Uterus (tissue), 2 donors: ENCODE data around the gene UPF3B.

Experiments used
- POLR2A ChIP-seq, 2 donors: fragments of 450-650 bp; IDR thresholded peaks; one replicate each; pipeline ENCODE4 v1.6.1; 2016; ENCODE audit warnings: antibody characterized with exemption in 2 of 2, mild to moderate bottlenecking in 1 of 2, moderate library complexity in 1 of 2
- TF ChIP-seq, protein P1 (sequence below), 4 experiments: fragments of 200-600 bp in 2 of 4; fragments of 450-650 bp in 2 of 4; sonication (generic) in 2 of 4; IDR thresholded peaks; one replicate each; pipeline ENCODE4 v1.5.1; 2016 to 2019; ENCODE audit warnings: antibody characterized with exemption in 4 of 4, mild to moderate bottlenecking in 2 of 4, moderate library complexity in 1 of 4

DNA sequence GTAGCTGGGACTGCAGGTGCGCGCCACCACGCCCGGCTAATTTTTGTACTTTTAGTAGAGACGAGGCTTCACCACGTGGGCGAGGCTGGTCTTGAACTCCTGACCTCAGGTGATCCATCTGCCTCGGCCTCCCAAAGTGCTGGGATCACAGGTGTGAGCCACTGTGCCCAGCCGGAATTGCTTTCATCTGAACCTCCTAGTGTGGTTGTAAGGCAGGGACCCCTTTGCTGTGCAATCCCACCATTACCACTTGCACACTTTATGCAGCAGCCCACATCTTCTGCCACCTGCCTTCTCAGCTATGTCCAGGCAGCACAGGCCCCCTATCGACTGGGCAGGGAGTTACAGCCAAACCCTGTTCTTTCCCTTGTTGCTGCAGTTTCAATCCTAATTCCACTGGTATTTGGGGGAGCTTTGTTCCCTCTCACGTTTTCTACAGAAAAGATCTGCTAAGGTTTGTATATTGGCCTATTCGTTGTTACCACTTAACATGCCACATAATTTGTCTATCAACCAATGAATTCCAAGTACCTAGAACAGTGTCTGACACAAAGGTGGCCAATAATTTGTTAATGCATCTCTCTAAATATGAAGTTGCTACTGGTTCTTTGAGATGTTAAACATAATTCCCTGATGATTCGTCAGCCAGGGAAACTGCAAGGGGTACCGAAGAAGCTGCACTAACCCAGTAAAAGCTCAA lies 67.9 kb downstream of the UPF3B start:
- TF ChIP-seq, protein P1, sequence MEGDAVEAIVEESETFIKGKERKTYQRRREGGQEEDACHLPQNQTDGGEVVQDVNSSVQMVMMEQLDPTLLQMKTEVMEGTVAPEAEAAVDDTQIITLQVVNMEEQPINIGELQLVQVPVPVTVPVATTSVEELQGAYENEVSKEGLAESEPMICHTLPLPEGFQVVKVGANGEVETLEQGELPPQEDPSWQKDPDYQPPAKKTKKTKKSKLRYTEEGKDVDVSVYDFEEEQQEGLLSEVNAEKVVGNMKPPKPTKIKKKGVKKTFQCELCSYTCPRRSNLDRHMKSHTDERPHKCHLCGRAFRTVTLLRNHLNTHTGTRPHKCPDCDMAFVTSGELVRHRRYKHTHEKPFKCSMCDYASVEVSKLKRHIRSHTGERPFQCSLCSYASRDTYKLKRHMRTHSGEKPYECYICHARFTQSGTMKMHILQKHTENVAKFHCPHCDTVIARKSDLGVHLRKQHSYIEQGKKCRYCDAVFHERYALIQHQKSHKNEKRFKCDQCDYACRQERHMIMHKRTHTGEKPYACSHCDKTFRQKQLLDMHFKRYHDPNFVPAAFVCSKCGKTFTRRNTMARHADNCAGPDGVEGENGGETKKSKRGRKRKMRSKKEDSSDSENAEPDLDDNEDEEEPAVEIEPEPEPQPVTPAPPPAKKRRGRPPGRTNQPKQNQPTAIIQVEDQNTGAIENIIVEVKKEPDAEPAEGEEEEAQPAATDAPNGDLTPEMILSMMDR (IDR thresholded peaks at IDR 0.05) = no peak
- TF ChIP-seq POLR2A (IDR thresholded peaks at IDR 0.05) = no peak
